Measurements from ENCODE around the gene SON. TPM values are rescaled to one million over a fixed set of nuclear protein-coding genes. Genes with fewer than 3 reads are reported as not detected.

The SON gene
- total RNA-seq, 6 experiments from 2014 or later = 86.7 to 212 (median 113) TPM

- WGBS (ENCODE audit: insufficient coverage, low coverage, low lambda C conversion rate, missing lambda C conversion rate) = 96% methylated on average over 2 of the region's 2 CpGs
- Histone ChIP-seq H3K36me3 (peaks cover 0 to 61% (median 34%) of the 10 kb centered on the region in 4 donors), H3K27ac (no peak overlapping the region), H3K4me1 (no peaks in the 10 kb centered on the region), H3K4me3 (no peak overlapping the region), H3K9me3 (no peaks in the 10 kb centered on the region), H3K27me3 (no peaks in the 10 kb centered on the region)
- ATAC-seq (no peak), DNase-seq (no peak)
- TF ChIP-seq CTCF (IDR thresholded peaks at IDR 0.05) (no peak), POLR2A (IDR thresholded peaks at IDR 0.05) (no peak)
- intact Hi-C loops (cut with DNase I) = no loop called here
Observed at GRCh38 chr21:33562389-33562788, 19.6 kb downstream of the SON start.

GRCh38 chr21:33566514-33566913 is 23.7 kb downstream of the SON start:
- intact Hi-C loops (cut with DNase I) = no loop called here
- DNase-seq = no peak
- Histone ChIP-seq H3K9me3 (no peaks in the 10 kb centered on the region), H3K4me1 (peaks cover 0 to 1% (median 0%) of the 10 kb centered on the region in 4 donors), H3K27ac (no peak overlapping the region), H3K27me3 (no peaks in the 10 kb centered on the region), H3K4me3 (no peak overlapping the region), H3K36me3 (peaks cover 0 to 59% (median 24%) of the 10 kb centered on the region in 4 donors)
- no peak for ATAC-seq
- WGBS (ENCODE audit: insufficient coverage, low coverage, low lambda C conversion rate, missing lambda C conversion rate) = 91% methylated on average over 2 of the region's 2 CpGs
- TF ChIP-seq POLR2A (IDR thresholded peaks at IDR 0.05) (no peak), CTCF (IDR thresholded peaks at IDR 0.05) (no peak)

GRCh38 chr21:33567914-33568313 is 25.1 kb downstream of the SON start:
- H3K27ac ChIP-seq = no peak overlapping the region
- TF ChIP-seq POLR2A (IDR thresholded peaks at IDR 0.05) (no peak), CTCF (IDR thresholded peaks at IDR 0.05) (no peak)
- DNase-seq = no peak
- no peak overlapping the region for H3K4me3 ChIP-seq
- intact Hi-C loops (cut with DNase I) = no loop called here
- WGBS (ENCODE audit: insufficient coverage, low coverage, low lambda C conversion rate, missing lambda C conversion rate) = 78% methylated on average over 6 of the region's 6 CpGs
- peaks cover 0 to 12% (median 4%) of the 10 kb centered on the region in 4 donors for H3K4me1 ChIP-seq
- no peak for ATAC-seq
- H3K9me3 ChIP-seq = no peaks in the 10 kb centered on the region
- H3K36me3 ChIP-seq = peaks cover 0 to 63% (median 29%) of the 10 kb centered on the region in 4 donors
- no peaks in the 10 kb centered on the region for H3K27me3 ChIP-seq

- peaks cover 0 to 12% (median 4%) of the 10 kb centered on the region in 4 donors for H3K4me1 ChIP-seq
- intact Hi-C loops (cut with DNase I) = no loop called here
- 68% methylated on average over 2 of the region's 2 CpGs for WGBS (ENCODE audit: insufficient coverage, low coverage, low lambda C conversion rate, missing lambda C conversion rate)
- no peak for DNase-seq
- no peak for TF ChIP-seq CTCF (IDR thresholded peaks at IDR 0.05)
- TF ChIP-seq POLR2A (IDR thresholded peaks at IDR 0.05) = no peak
- ATAC-seq = no peak
- no peaks in the 10 kb centered on the region for H3K27me3 ChIP-seq
- H3K4me3 ChIP-seq = no peak overlapping the region
- H3K9me3 ChIP-seq = no peaks in the 10 kb centered on the region
- no peak overlapping the region for H3K27ac ChIP-seq
- peaks cover 0 to 68% (median 31%) of the 10 kb centered on the region in 4 donors for H3K36me3 ChIP-seq
Observed at GRCh38 chr21:33568448-33568847, 25.6 kb downstream of the SON start.

DNA sequence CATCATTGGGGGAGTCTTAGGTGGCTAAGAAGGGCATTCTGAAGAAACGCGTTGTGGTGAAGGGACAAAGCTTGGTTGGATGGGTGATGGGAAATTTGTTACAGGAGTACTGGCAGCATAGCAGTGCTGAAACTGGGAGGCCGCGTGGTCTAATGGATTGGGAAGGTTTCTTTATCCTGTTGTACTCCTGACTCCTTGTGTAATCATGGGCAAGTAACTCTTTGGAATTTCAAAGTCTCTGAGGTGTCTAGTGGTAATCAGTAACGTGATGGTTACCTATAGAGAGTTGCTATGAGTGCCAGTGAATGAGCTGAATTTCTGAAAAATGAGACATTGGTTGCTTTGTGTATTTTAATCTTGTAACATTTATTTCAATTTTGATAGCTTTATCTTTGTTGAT is 27.2 kb downstream of the SON start:
- Histone ChIP-seq H3K27ac (no peak overlapping the region), H3K4me3 (no peak overlapping the region), H3K4me1 (peaks cover 0 to 12% (median 4%) of the 10 kb centered on the region in 4 donors), H3K36me3 (peaks cover 0 to 79% (median 37%) of the 10 kb centered on the region in 4 donors), H3K9me3 (no peaks in the 10 kb centered on the region), H3K27me3 (no peaks in the 10 kb centered on the region)
- DNase-seq = no peak
- no peak for ATAC-seq
- TF ChIP-seq POLR2A (IDR thresholded peaks at IDR 0.05) = no peak
- TF ChIP-seq CTCF (IDR thresholded peaks at IDR 0.05) = no peak
- 79% methylated on average over 5 of the region's 5 CpGs for WGBS (ENCODE audit: insufficient coverage, low coverage, low lambda C conversion rate, missing lambda C conversion rate)
- intact Hi-C loops (cut with DNase I) = no loop called here

Measured in right lobe of liver (tissue), 6 donors.